GM23338 (cell line): ENCODE data around the gene NT5DC3. TPM values are rescaled to one million over a fixed set of nuclear protein-coding genes. Genes with fewer than 3 reads are reported as not detected.

Experiments
- ATAC-seq: fragments of 200-7000 bp; cut with Tn5 transposase; 3 replicates; pipeline ENCODE4 v1.9.1; 2020
- DNase-seq: peaks from one replicate; pipeline ENCODE4 v3.0.0-alpha.2; 2015; ENCODE audit warnings: low spot score
- H2AFZ ChIP-seq: fragments of 200-600 bp; sonication (generic); 2 replicates; pipeline ENCODE4 v1.8.0; 2016; ENCODE audit warnings: antibody characterized with exemption, mild to moderate bottlenecking, moderate library complexity
- H3F3A ChIP-seq: fragments of 200-600 bp; sonication (generic); replicated peaks from 2 replicates; pipeline ENCODE4 v1.8.0; 2017; ENCODE audit warnings: antibody characterized with exemption, mixed run types, low read depth
- H3K27ac ChIP-seq: fragments of 200-600 bp; sonication (generic); 2 replicates; pipeline ENCODE4 v1.6.1; 2016; ENCODE audit warnings: low read depth
- H3K27me3 ChIP-seq: fragments of 200-600 bp; sonication (generic); 2 replicates; pipeline ENCODE4 v1.8.0; 2016; ENCODE audit warnings: mild to moderate bottlenecking, mixed run types, moderate library complexity; ENCODE audit not compliant: insufficient read depth
- H3K36me3 ChIP-seq: fragments of 200-600 bp; sonication (generic); 2 replicates; pipeline ENCODE4 v1.8.0; 2016; ENCODE audit warnings: mild to moderate bottlenecking; ENCODE audit not compliant: insufficient read depth
- H3K4me1 ChIP-seq: fragments of 200-600 bp; sonication (generic); 2 replicates; pipeline ENCODE4 v1.8.0; 2016; ENCODE audit warnings: mild to moderate bottlenecking, moderate library complexity; ENCODE audit not compliant: insufficient read depth
- H3K4me2 ChIP-seq: fragments of 200-600 bp; sonication (generic); 2 replicates; pipeline ENCODE4 v1.7.1; 2017; ENCODE audit warnings: mixed run types
- H3K4me3 ChIP-seq: fragments of 200-600 bp; sonication (generic); 2 replicates; pipeline ENCODE4 v1.6.1; 2016; ENCODE audit warnings: mixed run types
- H3K79me2 ChIP-seq: fragments of 200-600 bp; sonication (generic); replicated peaks from 2 replicates; pipeline ENCODE4 v1.8.0; 2017; ENCODE audit warnings: mild to moderate bottlenecking; ENCODE audit not compliant: insufficient read depth
- H3K9me2 ChIP-seq: fragments of 200-600 bp; sonication (generic); 2 replicates; pipeline ENCODE4 v1.8.0; 2017; ENCODE audit not compliant: insufficient read depth
- H4K20me1 ChIP-seq: fragments of 200-600 bp; sonication (generic); replicated peaks from 2 replicates; pipeline ENCODE4 v1.8.0; 2017; ENCODE audit warnings: mild to moderate bottlenecking; ENCODE audit not compliant: insufficient read depth
- H3K27ac Mint-ChIP-seq: 2 replicates; pipeline ENCODE4 v1.8.0; 2020; ENCODE audit warnings: inconsistent platforms, mild to moderate bottlenecking, moderate library complexity, mixed read lengths
- H3K27me3 Mint-ChIP-seq: 3 replicates; pipeline ENCODE4 v1.8.0; 2022; ENCODE audit warnings: low read depth, mild to moderate bottlenecking, moderate library complexity, mixed read lengths, inconsistent platforms; ENCODE audit not compliant: insufficient read depth, poor library complexity
- H3K36me3 Mint-ChIP-seq: 3 replicates; pipeline ENCODE4 v1.8.0; 2021; ENCODE audit warnings: low read depth, mild to moderate bottlenecking, inconsistent platforms, moderate library complexity, mixed read lengths
- H3K4me1 Mint-ChIP-seq: 3 replicates; pipeline ENCODE4 v1.8.0; 2020; ENCODE audit warnings: mild to moderate bottlenecking, inconsistent platforms, mixed read lengths
- H3K4me3 Mint-ChIP-seq: 3 replicates; pipeline ENCODE4 v1.8.0; 2021; ENCODE audit warnings: moderate library complexity, mild to moderate bottlenecking, inconsistent platforms, mixed read lengths
- H3K9me3 Mint-ChIP-seq: 3 replicates; pipeline ENCODE4 v1.8.0; 2020; ENCODE audit warnings: moderate library complexity, mild to moderate bottlenecking, inconsistent platforms, mixed read lengths
- EZH2 ChIP-seq: fragments of 200-600 bp; sonication (generic); IDR thresholded peaks from one replicate; pipeline ENCODE4 v1.8.0; 2017; ENCODE audit warnings: antibody characterized with exemption, mild to moderate bottlenecking, low read depth; ENCODE audit not compliant: unreplicated experiment
- POLR2AphosphoS5 ChIP-seq: IDR thresholded peaks from 2 replicates; pipeline ENCODE4 v1.6.1; 2016; ENCODE audit warnings: antibody characterized with exemption, low read depth
- STAT1 ChIP-seq: IDR thresholded peaks from one replicate; pipeline ENCODE4 v1.6.1; 2016; ENCODE audit warnings: antibody characterized with exemption; ENCODE audit not compliant: unreplicated experiment
- ZNF331 ChIP-seq: fragments of 250-450 bp; sonication (Bioruptor Pico); IDR thresholded peaks from 2 replicates; pipeline ENCODE4 v1.5.0; 2020; ENCODE audit warnings: low read depth, mild to moderate bottlenecking, moderate library complexity
- ZNF462 ChIP-seq: fragments of 250-450 bp; sonication (Bioruptor Pico); IDR thresholded peaks from 2 replicates; pipeline ENCODE4 v1.5.0; 2020; ENCODE audit warnings: mild to moderate bottlenecking, moderate library complexity
- polyA plus RNA-seq: library from polyadenylated mRNA; unstranded; fragments of >200 nt; fragmentation: Nextera tagmentation; extraction: Ambion mirVana; gene quantifications from 2 replicates; pipeline ENCODE4 v1.2.1, GENCODE V29; 2016
- total RNA-seq: library from RNA; depleted of rRNA; stranded (reverse); fragments of >200 nt; shearing (Covaris generic); gene quantifications from 2 replicates; pipeline ENCODE4 v1.2.3, GENCODE V29; 2014
- TF ChIP-seq, protein P1 (sequence below): IDR thresholded peaks from one replicate; pipeline ENCODE4 v1.6.1; 2018; ENCODE audit warnings: antibody characterized with exemption; ENCODE audit not compliant: unreplicated experiment

The NT5DC3 gene
- total and polyA plus RNA-seq, 2 experiments from 2014 or later = 2.2 to 12.5 TPM

DNA sequence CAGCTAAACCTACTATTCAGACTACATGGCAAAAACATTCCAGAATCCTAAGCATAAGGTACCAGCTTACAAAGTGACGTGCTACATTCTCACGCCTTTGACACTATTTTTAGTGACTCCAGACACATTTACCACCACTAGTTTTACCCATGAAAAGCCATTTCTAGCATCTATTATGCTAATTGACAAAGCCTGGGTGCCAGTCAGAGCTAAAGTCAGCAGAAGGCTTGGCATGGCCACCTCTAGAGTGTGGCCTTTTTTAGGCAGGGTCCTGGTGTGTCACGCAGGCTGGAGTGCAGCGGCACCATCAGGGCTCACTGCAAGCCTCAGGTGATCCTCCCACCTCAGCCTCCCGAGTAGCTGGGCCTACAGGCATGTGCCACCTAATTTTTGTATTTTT lies 75.7 kb downstream of the NT5DC3 start:
- no peak overlapping the region for H3K27ac ChIP-seq
- TF ChIP-seq STAT1 = no peak
- no peak for TF ChIP-seq EZH2
- TF ChIP-seq, protein P1, sequence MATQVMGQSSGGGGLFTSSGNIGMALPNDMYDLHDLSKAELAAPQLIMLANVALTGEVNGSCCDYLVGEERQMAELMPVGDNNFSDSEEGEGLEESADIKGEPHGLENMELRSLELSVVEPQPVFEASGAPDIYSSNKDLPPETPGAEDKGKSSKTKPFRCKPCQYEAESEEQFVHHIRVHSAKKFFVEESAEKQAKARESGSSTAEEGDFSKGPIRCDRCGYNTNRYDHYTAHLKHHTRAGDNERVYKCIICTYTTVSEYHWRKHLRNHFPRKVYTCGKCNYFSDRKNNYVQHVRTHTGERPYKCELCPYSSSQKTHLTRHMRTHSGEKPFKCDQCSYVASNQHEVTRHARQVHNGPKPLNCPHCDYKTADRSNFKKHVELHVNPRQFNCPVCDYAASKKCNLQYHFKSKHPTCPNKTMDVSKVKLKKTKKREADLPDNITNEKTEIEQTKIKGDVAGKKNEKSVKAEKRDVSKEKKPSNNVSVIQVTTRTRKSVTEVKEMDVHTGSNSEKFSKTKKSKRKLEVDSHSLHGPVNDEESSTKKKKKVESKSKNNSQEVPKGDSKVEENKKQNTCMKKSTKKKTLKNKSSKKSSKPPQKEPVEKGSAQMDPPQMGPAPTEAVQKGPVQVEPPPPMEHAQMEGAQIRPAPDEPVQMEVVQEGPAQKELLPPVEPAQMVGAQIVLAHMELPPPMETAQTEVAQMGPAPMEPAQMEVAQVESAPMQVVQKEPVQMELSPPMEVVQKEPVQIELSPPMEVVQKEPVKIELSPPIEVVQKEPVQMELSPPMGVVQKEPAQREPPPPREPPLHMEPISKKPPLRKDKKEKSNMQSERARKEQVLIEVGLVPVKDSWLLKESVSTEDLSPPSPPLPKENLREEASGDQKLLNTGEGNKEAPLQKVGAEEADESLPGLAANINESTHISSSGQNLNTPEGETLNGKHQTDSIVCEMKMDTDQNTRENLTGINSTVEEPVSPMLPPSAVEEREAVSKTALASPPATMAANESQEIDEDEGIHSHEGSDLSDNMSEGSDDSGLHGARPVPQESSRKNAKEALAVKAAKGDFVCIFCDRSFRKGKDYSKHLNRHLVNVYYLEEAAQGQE = no peak
- TF ChIP-seq ZNF462 (CRISPR knock-in tag) = no peak
- no peak for TF ChIP-seq POLR2AphosphoS5
- no peak for TF ChIP-seq ZNF331 (CRISPR knock-in tag)
- H3K4me2 ChIP-seq = no peak overlapping the region
- no peaks in the 10 kb centered on the region for H3K36me3 ChIP-seq
- Mint-ChIP-seq H3K27me3 (peaks cover 2% of the 10 kb centered on the region), H3K9me3 (no peaks in the 10 kb centered on the region), H3K36me3 (peaks cover 14% of the 10 kb centered on the region; the same call in 1 of the 3 replicates), H3K4me1 (peaks cover 14% of the 10 kb centered on the region; the same call in 2 of the 3 replicates), H3K4me3 (no peak overlapping the region), H3K27ac (no peak overlapping the region; the same call in 1 of the 2 replicates)
- no peaks in the 10 kb centered on the region for H3F3A ChIP-seq
- H3K27me3 ChIP-seq = no peaks in the 10 kb centered on the region
- no peaks in the 10 kb centered on the region for H3K9me2 ChIP-seq
- no peak overlapping the region for H3K4me3 ChIP-seq
- peaks cover 10% of the 10 kb centered on the region; the same call in 1 of the 2 replicates for H3K4me1 ChIP-seq
- DNase-seq (no peak), ATAC-seq (no peak)
- no peaks in the 10 kb centered on the region; the same call in 1 of the 2 replicates for H4K20me1 ChIP-seq
- H3K79me2 ChIP-seq = no peaks in the 10 kb centered on the region
- H2AFZ ChIP-seq = no peak overlapping the region
